GM18873 (cell line): Measurements from ENCODE around the gene PRPF19.
A peak's percentile ranks its signal among the peaks of the same experiment; 100 is the strongest.

ENCODE experiments used
- ATAC-seq: cut with Tn5 transposase; IDR thresholded peaks from one replicate; pipeline ENCODE4 v1.9.1; 2021; ENCODE audit warnings: mild to moderate bottlenecking, moderate library complexity, moderate number of reproducible peaks; ENCODE audit not compliant: unreplicated experiment, low FRiP score

The PRPF19 gene

DNA sequence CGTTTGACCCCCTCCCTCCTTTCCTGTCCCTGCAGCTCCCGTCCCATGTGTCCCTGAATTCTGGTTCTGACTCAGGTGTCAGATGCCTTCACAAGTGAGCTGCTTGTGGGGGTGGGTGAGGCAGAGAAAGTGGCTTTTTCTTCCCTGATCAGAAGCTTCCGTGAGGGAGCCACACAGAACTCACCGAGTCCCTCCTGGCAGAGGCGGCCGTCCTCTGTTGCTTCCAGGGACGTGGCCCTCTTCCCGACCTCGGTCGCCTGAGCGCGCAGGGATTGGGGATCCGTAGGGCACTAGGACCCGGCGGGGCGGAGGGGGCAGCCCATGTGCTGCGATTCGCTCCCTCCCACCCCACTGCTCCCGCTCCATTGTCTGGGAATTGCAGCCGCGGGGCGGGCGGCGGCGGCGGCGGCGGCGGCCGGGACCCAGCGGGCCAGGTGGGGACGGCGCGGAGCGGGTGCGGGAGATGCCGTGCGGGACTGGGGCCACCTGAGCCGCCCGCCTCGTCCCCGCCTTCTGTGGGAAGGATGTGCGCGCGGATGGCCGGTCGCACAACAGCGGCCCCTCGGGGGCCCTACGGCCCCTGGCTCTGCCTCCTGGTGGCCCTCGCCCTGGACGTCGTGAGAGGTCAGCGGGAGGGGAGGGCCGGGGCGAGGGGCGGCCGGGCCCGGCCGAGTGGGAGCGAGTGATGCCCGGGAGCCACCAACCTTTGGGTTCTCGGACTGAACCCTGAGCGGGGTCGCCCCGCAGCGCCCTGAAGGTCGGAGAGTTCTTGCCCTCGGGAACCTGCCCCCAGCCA is 17.9 kb upstream of the PRPF19 start, which contains the start of gene TMEM132A:
TSS of gene TMEM132A (plus strand) at position 351 of the 796 bp plus-strand sequence. CDS start at position 525, 174 bp downstream.
- no peak for ATAC-seq

DNA sequence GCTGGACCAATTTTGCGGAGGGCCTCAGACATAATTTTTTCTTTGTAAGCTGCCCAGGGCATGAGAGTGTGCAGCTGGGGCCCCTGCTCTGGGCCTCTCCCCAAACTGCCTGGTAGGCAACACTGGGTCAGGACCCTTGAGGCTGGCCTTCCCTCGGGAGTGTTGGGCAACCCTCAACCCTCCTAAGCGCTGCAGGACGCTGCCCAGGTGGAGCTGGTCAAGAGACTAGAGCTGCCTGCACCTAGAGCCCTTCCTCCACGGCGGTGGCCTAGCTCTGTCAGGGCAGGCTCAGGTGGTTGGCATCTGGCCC is 17.4 kb upstream of the PRPF19 start:
- ATAC-seq, result no peak

DNA sequence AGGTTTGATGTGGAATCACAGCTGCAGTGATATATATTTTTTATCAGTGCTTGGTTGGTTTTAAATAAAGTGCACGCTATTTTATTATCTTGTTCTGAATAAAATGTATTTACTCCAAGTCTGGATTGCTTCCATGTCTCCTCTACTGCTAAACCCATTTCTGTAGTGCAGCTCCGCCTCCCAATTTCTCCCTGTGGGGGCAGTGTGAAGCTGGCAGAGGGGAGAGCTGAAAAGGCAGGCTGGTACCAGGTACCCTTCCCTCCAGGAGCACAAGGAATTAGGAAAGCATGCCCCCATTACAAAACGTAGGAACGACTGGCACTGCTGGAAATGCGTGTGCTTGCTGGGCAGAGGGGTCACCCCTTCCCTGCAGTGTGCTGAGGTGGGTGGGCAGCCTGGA is 16.9 kb upstream of the PRPF19 start:
- ATAC-seq, result no peak

DNA sequence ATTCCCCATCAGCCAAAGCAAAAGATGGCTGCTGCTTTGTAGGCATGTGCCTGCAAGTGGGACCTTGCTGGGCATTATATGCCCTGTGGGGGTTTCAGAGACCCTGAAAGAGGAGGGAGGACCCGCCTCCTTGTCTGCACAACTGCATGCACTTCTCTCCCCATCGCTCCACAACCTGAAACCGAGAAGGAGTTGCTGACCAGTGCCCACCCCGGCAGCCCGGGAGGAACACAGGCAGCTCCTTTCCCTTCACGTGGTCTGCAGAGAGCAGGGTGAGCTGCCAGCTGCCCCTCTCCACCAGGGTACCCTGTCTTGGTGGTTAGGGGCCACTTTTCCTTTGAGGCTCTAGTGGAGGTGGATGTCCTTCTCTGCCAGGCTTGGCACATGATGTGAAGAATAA is 16.5 kb upstream of the PRPF19 start:
- ATAC-seq, result no peak

DNA sequence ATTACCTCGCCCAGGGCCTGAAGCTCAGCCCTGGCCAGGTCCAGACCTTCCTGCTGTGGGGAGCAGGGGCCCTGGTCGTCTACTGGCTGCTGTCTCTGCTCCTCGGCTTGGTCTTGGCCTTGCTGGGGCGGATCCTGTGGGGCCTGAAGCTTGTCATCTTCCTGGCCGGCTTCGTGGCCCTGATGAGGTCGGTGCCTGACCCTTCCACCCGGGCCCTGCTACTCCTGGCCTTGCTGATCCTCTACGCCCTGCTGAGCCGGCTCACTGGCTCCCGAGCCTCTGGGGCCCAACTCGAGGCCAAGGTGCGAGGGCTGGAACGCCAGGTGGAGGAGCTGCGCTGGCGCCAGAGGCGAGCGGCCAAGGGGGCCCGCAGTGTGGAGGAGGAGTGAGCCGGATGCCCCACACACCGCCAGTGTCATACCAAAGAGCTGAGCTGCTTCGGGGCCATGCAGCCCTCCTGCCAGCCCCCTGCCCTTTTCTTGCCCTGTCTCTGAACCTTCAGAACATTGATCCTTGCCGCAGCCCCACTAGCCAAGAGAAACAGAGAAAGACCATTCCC is 15.5 kb upstream of the PRPF19 start:
- no peak for ATAC-seq

DNA sequence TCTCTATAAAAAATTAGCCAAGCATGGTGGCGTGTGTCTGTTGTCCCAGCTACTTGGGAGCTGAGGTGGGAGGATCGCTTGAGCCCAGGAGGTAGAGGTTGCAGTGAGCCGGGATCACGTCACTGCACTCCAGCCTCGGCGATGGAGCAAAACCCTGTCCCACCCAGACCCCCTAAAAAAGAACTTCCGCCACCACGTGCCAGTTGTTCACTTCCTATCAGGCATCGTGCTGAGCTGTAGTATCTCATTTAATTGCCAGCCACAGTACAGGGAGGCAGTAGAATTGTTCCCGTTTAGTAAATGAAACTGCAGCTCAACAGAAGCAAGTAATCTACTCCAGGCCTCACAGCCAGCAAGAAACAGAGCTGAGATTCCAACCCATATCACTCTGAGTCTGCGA is 14.9 kb upstream of the PRPF19 start:
- no peak for ATAC-seq

DNA sequence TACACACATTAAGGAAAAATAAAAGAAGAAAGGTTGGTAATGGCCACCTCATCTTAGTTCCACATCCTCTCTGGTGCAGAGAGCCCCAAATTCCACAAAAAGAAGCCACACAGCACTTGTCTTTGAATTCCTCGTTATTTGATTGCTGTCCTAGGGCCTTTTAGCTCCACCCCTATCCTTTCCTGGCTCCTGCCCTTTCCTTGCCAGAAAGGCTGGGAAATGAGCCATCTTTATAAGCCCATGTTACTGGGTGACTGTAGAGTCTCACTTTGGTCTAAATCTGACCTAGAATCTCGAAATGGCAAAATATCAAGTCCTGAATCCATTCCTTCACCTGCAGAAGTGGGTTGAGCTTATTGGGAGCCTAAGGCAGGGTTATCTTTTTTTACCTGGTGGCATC is 13.6 kb upstream of the PRPF19 start:
- ATAC-seq, result no peak

DNA sequence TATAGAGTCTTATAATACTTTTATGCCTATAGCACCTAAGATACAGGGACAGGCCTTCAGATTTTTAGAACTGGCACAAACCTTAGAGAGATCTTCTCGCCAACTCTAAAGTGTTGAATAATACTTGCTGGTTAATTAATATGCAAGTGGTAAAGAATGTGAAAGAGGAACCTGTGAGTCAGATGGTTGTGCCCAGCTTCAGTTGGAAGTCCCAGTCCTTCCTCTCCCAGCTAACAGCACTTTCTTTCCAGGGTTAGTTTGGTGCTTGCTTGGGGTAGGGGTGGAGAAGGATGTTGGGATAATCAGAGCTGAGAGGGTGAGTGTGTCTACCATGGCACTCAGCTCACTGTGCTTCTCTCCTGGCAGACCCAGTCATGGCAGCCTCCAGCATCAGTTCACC is 12.9 kb upstream of the PRPF19 start:
- ATAC-seq, result no peak

DNA sequence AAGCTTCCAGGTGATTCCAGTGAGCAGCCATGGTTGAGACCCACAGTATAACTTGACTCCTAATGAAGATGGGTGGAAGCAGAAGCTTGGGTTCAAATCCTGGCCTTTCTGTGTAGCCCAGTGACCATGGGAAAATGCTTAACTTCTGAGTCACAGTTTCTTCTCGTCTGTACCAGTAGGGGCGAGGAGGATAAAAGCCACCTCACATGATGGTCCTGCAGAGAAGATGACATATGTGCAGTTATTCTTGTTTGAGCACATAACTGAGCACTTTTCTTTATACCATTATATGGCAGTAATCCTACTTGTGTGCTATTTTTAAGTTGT is 12.5 kb upstream of the PRPF19 start:
- ATAC-seq, result no peak

DNA sequence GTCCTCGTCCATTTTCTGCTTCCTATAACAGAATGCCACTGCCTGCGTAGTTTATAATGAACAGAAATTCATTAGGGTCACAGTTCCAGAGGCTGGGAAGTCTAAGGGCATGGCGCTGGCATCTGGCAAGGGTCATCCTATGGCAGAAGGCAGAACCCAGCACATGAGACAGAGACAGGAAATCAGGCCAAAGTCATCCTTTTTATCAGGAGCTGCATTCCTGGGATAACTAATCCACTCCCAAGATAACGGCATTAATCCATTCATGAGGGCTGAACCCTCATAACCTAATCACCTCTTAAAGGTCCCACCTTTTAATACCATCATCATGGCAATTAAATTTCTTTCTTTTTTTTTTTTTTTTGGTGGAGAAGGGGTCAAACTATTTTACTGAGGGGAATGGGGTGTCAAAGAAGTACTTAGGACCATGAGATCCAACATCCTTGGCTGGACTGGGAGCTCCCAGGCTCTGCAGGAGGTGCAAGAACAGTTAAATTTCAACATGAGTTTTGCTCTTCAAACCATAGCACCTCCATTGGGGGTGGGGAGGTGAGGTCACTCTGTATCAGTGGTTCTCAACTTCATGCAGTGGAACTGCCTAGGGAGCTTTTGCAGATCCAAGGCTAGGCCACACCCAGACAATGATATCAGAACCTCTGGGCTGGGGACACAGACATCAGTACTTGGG is 12.0 kb upstream of the PRPF19 start:
- no peak for ATAC-seq

DNA sequence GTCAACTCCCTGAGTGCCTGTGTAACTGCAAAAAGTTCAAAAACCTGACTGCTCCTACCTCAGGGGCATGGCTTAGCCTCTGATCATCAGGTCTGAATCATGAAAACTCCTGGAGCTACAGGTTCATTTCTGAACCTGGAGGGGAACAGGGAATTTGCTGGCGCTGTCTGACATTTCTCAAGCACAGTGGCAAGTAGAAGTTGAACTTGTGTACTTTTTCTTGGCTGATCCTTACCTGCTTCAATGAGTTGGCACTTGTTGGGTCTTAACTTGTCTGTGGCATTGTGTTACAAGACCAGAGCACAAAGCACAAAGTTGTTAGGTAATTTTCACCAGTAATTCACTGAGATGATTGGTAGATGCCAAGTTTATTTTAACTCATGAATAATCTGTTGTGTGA is 10.9 kb upstream of the PRPF19 start:
- no peak for ATAC-seq

DNA sequence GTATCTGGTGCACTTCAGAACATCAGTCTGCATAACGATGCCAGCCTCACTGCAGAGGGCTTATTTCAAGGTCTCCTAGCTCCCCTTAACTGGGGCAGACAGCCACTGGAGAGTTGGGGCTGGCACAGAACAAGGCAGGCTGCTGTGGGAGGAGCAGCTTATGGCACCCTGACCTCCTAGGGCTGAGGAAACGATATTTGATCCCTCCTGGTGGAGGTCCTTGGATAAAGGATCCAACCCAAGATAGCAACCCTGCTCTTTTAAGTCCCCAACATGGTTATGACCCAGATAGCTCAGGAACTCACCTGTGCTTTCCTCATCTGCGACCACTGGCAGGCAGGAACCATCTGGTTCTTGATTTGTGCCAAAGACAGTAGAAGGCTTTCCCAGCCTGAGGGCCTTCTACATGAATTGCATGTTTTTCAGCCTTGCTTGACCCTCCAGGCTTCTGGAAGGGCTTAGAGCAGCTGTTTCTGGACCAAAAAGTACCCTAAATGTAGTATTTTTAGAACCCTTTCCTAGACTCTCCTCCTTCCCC is 10.4 kb upstream of the PRPF19 start:
- no peak for ATAC-seq

DNA sequence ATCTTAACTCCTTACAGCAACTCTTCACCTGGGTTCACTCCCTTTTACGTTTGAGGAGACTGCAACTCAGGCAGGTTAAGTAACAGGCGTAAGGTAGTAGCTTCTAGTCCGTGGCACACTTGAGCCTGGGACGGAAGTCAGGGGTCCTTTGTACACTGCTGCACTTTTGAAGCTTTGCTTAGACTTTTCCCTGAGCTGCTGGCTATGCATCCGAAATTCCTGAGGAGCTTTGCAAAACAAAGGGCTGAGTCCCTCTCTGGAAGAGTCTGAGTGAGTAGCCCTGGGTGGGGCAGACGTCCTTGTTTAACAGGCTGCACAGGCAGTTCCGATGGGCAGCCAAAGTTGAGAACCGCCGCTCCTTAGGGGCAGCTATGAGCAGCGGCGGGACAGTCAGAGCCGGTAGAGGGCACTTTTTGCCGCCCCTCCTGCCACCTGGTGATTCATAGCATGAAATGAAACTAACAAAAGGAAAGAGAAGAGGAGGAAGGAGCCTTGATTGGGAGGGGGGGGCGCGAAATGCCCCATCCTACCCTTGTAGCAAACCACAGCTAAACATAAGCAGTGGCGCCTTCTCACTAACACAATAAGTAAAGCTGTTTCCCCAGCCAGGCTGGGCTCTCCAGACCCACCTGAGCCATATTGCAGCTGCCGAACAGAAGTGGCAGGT is 9.0 kb upstream of the PRPF19 start:
- ATAC-seq, result peak; percentile 61

DNA sequence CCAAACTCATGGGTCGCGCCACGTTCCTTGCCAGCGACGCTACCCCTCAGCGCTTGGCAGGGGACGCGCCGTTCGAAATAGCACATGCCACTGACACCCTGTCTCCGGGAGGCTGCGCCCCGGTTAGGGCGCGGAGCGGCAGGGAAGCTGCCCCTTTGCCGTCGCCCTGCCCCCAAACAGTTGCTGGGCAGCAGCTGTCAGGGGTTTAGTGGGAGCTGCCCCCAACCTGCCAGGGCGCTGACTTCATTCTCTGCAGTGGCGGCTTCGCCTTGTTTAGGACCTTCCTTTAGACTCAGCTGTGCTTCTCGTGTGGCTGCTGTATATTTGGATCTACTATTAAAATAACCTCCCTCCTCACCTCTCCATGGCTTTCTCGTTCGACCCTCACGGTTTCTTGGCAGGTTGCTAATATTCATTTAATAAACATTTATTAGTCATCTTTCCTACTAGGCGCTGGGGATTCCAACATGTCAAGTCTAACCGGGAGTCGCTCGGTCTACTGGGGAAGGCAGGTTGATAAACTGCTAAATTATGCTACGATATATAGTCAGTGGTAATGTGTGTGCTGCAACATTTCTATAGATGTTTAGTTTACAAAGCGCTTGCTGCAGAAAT is 8.4 kb upstream of the PRPF19 start:
- no peak for ATAC-seq

DNA sequence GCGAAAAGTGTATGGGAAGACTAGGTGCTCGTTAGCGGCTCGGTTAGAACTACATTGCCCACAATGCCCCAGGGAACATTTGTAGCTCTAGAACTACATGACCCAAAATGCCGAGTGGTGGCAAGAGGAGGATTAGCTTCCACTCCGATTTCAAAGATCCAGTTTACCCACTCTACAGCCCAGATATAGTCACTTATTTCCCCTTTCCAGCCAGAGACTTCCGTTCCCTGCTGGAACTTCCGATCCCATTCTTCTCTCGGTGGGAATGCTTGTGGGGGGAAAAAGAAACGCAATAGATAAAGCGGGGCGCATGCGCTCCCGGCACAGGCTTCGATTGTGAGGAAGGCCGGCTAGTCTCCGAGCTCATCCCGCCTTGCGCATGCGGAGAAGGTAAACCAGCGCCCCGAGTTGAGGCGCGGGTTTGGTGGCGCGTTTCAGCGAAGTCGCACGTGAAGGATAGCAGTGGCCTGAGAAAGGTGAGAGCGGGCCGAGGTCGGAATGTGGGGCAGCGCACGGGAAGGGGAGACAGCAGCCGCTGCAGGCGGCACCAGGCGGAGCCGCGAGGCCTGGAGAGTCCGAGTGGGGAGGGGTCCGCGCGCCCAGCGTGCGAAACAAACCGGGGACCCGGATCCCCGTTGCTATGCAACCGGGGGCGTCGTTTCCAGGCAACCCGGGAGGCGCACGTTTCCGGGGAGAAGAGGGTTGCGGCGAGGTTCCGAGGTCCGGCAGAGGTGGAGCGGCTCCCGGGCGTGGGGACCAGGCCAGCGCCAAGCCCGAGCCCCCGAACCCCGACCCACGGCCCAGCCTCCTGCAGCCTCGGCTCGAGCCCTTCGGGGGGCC is 7.6 kb upstream of the PRPF19 start, which contains the start of gene TMEM109:
TSS of gene TMEM109 (plus strand) at position 366 of the 840 bp plus-strand sequence. CDS start 5,536 bp downstream, outside the sequence.
- peak; percentile 39 for ATAC-seq

DNA sequence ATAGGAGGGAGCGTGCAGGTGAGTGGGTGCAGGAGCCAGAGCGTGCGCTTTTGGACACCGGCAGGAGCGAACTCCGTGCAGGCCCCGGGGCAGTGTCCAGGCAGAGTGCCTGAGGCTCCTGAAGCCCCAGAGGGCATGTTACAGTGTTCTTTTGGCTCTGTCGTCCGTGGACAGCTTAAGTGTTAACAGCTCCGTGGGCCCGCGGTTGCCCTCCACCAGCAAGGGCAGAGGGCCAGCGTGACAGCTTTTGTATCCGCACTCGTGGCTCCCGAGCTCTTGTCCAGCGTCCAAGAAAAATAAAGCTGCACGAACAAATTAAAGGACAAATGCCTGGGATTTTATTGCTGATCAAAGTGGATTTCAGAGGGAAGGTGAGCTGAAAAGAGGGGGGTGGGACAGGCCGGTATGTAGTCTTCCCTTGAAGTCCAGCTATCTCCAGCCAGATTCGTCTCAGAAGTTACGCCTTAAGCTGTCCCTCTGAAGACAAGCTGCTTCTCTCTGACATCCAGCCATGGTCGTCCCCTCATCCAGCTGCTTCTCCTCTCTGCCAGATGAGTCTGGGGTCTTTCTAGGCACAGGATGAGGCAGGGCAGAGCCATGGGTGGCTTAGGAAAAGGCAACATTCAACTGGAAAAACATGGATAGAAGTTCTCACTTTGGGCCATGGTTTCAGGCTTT is 6.6 kb upstream of the PRPF19 start:
- no peak for ATAC-seq

DNA sequence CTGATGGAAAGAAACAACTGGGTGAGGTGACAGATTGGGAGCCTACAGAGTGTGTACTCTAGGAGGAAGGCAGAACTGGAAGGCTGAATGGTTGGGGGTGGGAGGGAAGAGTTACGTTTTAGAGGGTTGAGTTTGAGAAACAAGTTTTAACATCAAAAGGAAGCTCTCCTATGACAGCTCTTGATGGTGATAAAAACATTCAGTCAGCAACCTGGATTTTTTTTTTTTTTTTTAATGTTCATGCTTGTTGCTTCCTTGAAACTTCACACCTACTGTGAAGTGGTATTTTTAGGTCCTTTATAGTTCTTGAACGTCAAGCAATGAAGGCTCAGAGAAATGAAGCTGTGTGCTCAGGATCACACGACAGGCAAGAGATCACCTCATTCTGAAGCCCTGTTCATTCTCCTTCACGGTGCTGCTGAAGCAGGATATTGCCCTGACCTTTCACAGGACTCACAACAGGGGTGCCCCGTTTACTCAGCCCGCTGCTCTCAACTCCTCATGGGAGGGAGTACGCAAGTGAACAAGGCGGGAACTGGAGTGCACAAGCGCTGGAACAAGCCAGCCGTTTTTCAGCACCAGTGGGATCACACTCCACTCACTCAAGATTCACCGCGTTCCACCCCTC is 6.0 kb upstream of the PRPF19 start:
- ATAC-seq, result no peak

DNA sequence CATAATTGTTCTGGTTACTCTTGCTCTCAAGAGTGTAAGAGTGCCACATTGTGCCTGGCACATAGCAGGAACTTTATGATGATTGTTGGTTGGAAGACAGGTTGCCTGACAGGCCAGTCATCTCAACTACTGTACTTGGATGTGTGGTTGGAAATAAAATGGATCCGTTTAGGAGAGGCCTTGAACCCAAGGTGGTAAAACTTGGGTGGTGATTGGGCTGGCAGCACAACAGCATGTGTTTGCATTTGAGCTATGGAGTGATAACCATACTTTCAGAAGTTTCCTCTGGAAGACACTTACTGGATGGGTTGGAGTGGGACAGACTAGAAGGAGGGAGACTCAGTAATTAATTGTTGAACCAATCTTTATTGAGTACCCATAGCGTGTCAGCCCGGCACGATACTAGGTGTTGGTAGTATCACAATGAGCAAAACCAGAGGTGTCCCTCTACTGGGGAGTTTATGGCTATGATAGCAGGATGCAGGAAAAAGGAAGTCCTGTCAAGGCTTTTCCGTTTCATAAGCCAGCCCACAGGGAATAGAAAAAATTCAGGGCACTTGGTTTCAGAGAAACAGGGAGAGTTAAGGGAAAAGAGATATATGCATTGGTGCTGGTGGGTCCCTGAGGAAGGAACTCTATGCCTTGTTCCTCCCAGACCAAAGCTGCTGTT is 4.5 kb upstream of the PRPF19 start:
- ATAC-seq, result no peak
